Natural killer cell (primary cell): ENCODE measurements around the gene CFC1B. TPM values are rescaled to one million over a fixed set of nuclear protein-coding genes. Genes with fewer than 3 reads are reported as not detected.
"Not testable (repeated sequence)": the region's sequence is repeated elsewhere in the genome, so short reads cannot be mapped to it uniquely, and the experiment has no call there.

Experiments used
- ATAC-seq, 3 donors: fragments of 150-1000 bp in 2 of 3; fragments of 200-7000 bp in 1 of 3; cut with Tn5 transposase; 1 replicate in 1 of 3; 2 replicates in 2 of 3; pipeline ENCODE4 v1.10.0; 2021; ENCODE audit warnings: mild to moderate bottlenecking in 2 of 3, moderate library complexity in 2 of 3
- DNase-seq, 2 donors: peaks; one replicate each; pipeline versions ENCODE4 v3.0.0 to v3.0.0-alpha.2; 2013 to 2021; ENCODE audit warnings: mixed read lengths in 1 of 2
- H3K27ac ChIP-seq: one replicate; pipeline ENCODE4 v1.5.1; 2013; ENCODE audit warnings: mild to moderate bottlenecking, low read length
- H3K27me3 ChIP-seq: one replicate; pipeline ENCODE4 v1.6.1; 2013; ENCODE audit warnings: low read length; ENCODE audit not compliant: control insufficient read depth, insufficient read depth
- H3K36me3 ChIP-seq: one replicate; pipeline ENCODE4 v1.6.1; 2013; ENCODE audit warnings: low read length; ENCODE audit not compliant: control insufficient read depth, insufficient read depth
- H3K4me1 ChIP-seq: one replicate; pipeline ENCODE4 v1.6.1; 2013; ENCODE audit warnings: low read length; ENCODE audit not compliant: control insufficient read depth, insufficient read depth
- H3K4me3 ChIP-seq: one replicate; pipeline ENCODE4 v1.5.1; 2013; ENCODE audit warnings: low read length
- H3K9me3 ChIP-seq: one replicate; pipeline ENCODE4 v1.6.1; 2013; ENCODE audit warnings: low read length; ENCODE audit not compliant: control insufficient read depth, insufficient read depth
- H3K27ac Mint-ChIP-seq, 2 donors: one replicate each; pipeline ENCODE4 v1.8.0; 2022; ENCODE audit warnings: mild to moderate bottlenecking in 2 of 2, mixed read lengths in 2 of 2, moderate library complexity in 1 of 2
- H3K27me3 Mint-ChIP-seq, 2 donors: one replicate each; pipeline ENCODE4 v1.8.0; 2022; ENCODE audit warnings: low read depth in 2 of 2, mixed read lengths in 2 of 2
- H3K36me3 Mint-ChIP-seq: one replicate; pipeline ENCODE4 v1.8.0; 2022; ENCODE audit warnings: mixed read lengths
- H3K4me1 Mint-ChIP-seq, 2 donors: one replicate each; pipeline ENCODE4 v1.8.0; 2022; ENCODE audit warnings: mixed read lengths in 2 of 2
- H3K4me3 Mint-ChIP-seq: one replicate; pipeline ENCODE4 v1.8.0; 2022; ENCODE audit warnings: mild to moderate bottlenecking, moderate library complexity, mixed read lengths
- H3K9me3 Mint-ChIP-seq, 2 donors: one replicate each; pipeline ENCODE4 v1.8.0; 2022; ENCODE audit warnings: mixed read lengths in 2 of 2
- WGBS: methylation state at CpG from one replicate; pipeline ENCODE4 v1.1.7; 2013; ENCODE audit warnings: missing lambda C conversion rate; ENCODE audit not compliant: insufficient coverage; 5-methylcytosine and 5-hydroxymethylcytosine counted together
- intact Hi-C: fragments of 100-400 bp; cut with micrococcal nuclease; formaldehyde crosslinking; loops from one replicate; pipeline ENCODE4 v1.14.2; 2022
- total RNA-seq, 4 donors: library from RNA; stranded (reverse); fragments of 120-200 nt in 1 of 4; gene quantifications; one replicate each; pipeline versions ENCODE4 v1.2.3 to v1.2.4, GENCODE V29; 2013 to 2022

Gene CFC1B
- total RNA-seq, 3 donors from 2014 or later (not counting 1 experiment from before 2014, with no cell fraction given) = not detected

GRCh38 chr2:130543785-130544528 is 22.9 kb downstream of the CFC1B start:
- WGBS = no CpG with 5 or more reads among the region's 12 CpGs
- H3K9me3 ChIP-seq, H3K4me3 ChIP-seq, DNase-seq, H3K36me3 Mint-ChIP-seq, H3K27me3 ChIP-seq, H3K27me3 Mint-ChIP-seq, H3K27ac Mint-ChIP-seq, H3K9me3 Mint-ChIP-seq, H3K4me1 ChIP-seq, H3K4me1 Mint-ChIP-seq, H3K4me3 Mint-ChIP-seq, H3K27ac ChIP-seq, H3K36me3 ChIP-seq, intact Hi-C loops: not testable (repeated sequence)
- ATAC-seq = peak; percentile 68 to 81 (median 79)

GRCh38 chr2:130544978-130545377 is 24.0 kb downstream of the CFC1B start:
- H3K4me1 ChIP-seq, H3K27me3 Mint-ChIP-seq, H3K9me3 Mint-ChIP-seq, H3K4me3 Mint-ChIP-seq, H3K36me3 Mint-ChIP-seq, H3K4me3 ChIP-seq, H3K36me3 ChIP-seq, ATAC-seq, intact Hi-C loops, DNase-seq, H3K27ac ChIP-seq, H3K4me1 Mint-ChIP-seq, H3K9me3 ChIP-seq, H3K27me3 ChIP-seq, H3K27ac Mint-ChIP-seq: not testable (repeated sequence)
- no CpG with 5 or more reads among the region's 5 CpGs for WGBS

- H3K4me1 ChIP-seq, H3K27ac ChIP-seq, H3K36me3 ChIP-seq, H3K9me3 Mint-ChIP-seq, H3K4me3 ChIP-seq, H3K4me1 Mint-ChIP-seq, H3K27me3 ChIP-seq, H3K27me3 Mint-ChIP-seq, H3K9me3 ChIP-seq, H3K36me3 Mint-ChIP-seq, H3K27ac Mint-ChIP-seq, intact Hi-C loops, DNase-seq, H3K4me3 Mint-ChIP-seq: not testable (repeated sequence)
- peak in 2 of 3 donors; percentile 27 to 58 for ATAC-seq
- WGBS = no CpG with 5 or more reads among the region's 3 CpGs
These were observed 27.4 kb downstream of the CFC1B start for GRCh38 chr2:130548418-130548817.

GRCh38 chr2:130549475-130549874 is 28.5 kb downstream of the CFC1B start:
- H3K36me3 ChIP-seq, H3K27me3 ChIP-seq, H3K27ac Mint-ChIP-seq, H3K9me3 Mint-ChIP-seq, DNase-seq, intact Hi-C loops, H3K9me3 ChIP-seq, ATAC-seq, H3K27me3 Mint-ChIP-seq, H3K36me3 Mint-ChIP-seq, H3K4me1 ChIP-seq, H3K4me3 Mint-ChIP-seq, H3K27ac ChIP-seq, H3K4me3 ChIP-seq, H3K4me1 Mint-ChIP-seq: not testable (repeated sequence)
- WGBS = no CpG with 5 or more reads among the region's 27 CpGs

- H3K9me3 Mint-ChIP-seq, H3K27ac Mint-ChIP-seq, H3K36me3 Mint-ChIP-seq, H3K27me3 ChIP-seq, H3K27me3 Mint-ChIP-seq, H3K4me1 ChIP-seq, H3K4me1 Mint-ChIP-seq, intact Hi-C loops, H3K36me3 ChIP-seq, H3K9me3 ChIP-seq, H3K4me3 ChIP-seq, DNase-seq, H3K4me3 Mint-ChIP-seq, H3K27ac ChIP-seq: not testable (repeated sequence)
- WGBS = no CpG with 5 or more reads among the region's 4 CpGs
- ATAC-seq = peak; percentile 49 to 79 (median 56)
These were observed 33.2 kb downstream of the CFC1B start for GRCh38 chr2:130554178-130554577.

- H3K36me3 ChIP-seq, intact Hi-C loops, H3K36me3 Mint-ChIP-seq, H3K4me1 ChIP-seq, H3K4me1 Mint-ChIP-seq, H3K4me3 Mint-ChIP-seq, DNase-seq, H3K4me3 ChIP-seq, H3K9me3 ChIP-seq, ATAC-seq, H3K27ac ChIP-seq, H3K27ac Mint-ChIP-seq, H3K27me3 Mint-ChIP-seq, H3K27me3 ChIP-seq, H3K9me3 Mint-ChIP-seq: not testable (repeated sequence)
- no CpG with 5 or more reads among the region's 8 CpGs for WGBS
These were observed 35.4 kb downstream of the CFC1B start for GRCh38 chr2:130556441-130556840.

- H3K4me1 Mint-ChIP-seq, H3K27me3 ChIP-seq, H3K27ac Mint-ChIP-seq, H3K4me3 Mint-ChIP-seq, H3K27me3 Mint-ChIP-seq, H3K4me3 ChIP-seq, H3K4me1 ChIP-seq, H3K9me3 Mint-ChIP-seq, intact Hi-C loops, H3K36me3 Mint-ChIP-seq, H3K9me3 ChIP-seq, H3K36me3 ChIP-seq, H3K27ac ChIP-seq, DNase-seq: not testable (repeated sequence)
- WGBS = no CpG with 5 or more reads among the region's 4 CpGs
- peak; percentile 41 to 79 (median 54) for ATAC-seq
These were observed 45.1 kb downstream of the CFC1B start for GRCh38 chr2:130566165-130566564.

GRCh38 chr2:130571929-130572328 is 50.9 kb downstream of the CFC1B start:
- H3K9me3 Mint-ChIP-seq, H3K36me3 Mint-ChIP-seq, H3K27ac ChIP-seq, DNase-seq, H3K4me3 Mint-ChIP-seq, H3K27me3 Mint-ChIP-seq, H3K4me1 Mint-ChIP-seq, H3K27ac Mint-ChIP-seq, H3K4me1 ChIP-seq, H3K9me3 ChIP-seq, H3K36me3 ChIP-seq, H3K27me3 ChIP-seq, H3K4me3 ChIP-seq, intact Hi-C loops: not testable (repeated sequence)
- WGBS = no CpG with 5 or more reads among the region's 3 CpGs
- peak; percentile 27 to 59 (median 31) for ATAC-seq
